GM10248 (cell line): Measurements from ENCODE around the gene OR51I2.

ENCODE experiments used
- CTCF ChIA-PET: fragments of 300-600 bp; sonication (Branson Sonifier 250); formaldehyde crosslinking; extraction: SDS; loops from one replicate; lab custom pipeline; 2021; ENCODE audit warnings: antibody characterized with exemption; lab: Yijun Ruan, JAX
- POLR2A ChIA-PET: fragments of 350-650 bp; sonication (Branson Sonifier 250); formaldehyde crosslinking; extraction: SDS; loops from one replicate; lab custom pipeline; 2020; ENCODE audit warnings: antibody characterized with exemption; lab: Yijun Ruan, JAX
- DNase-seq: peaks from one replicate; pipeline ENCODE4 v3.0.0; 2012; ENCODE audit errors: extremely low spot score
- CTCF ChIP-seq: IDR thresholded peaks from 2 replicates; pipeline ENCODE4 v1.5.1; 2012; ENCODE audit warnings: mild to moderate bottlenecking, low read depth; ENCODE audit errors: extremely low read depth, missing control alignments, control extremely low read depth

OR51I2 gene

GRCh38 chr11:5500393-5500801 lies 51.3 kb downstream of the OR51I2 start:
- no peak for DNase-seq
- TF ChIP-seq CTCF = no peak
- ChIA-PET POLR2A (no interaction called here), CTCF (no interaction called here)

- TF ChIP-seq CTCF = no peak
- CTCF ChIA-PET = interaction anchor here (0.9 kb wide), 1 partner anchor 28 kb away, joined by 4 read pairs; no protein-coding TSS in a partner anchor
- POLR2A ChIA-PET = no interaction called here
- no peak for DNase-seq
Measured at GRCh38 chr11:5504403-5504921, 55.3 kb downstream of the OR51I2 start.

- no peak for DNase-seq
- POLR2A ChIA-PET = no interaction called here
- no peak for TF ChIP-seq CTCF
- CTCF ChIA-PET = interaction anchor here (0.9 kb wide), 1 partner anchor 12 kb away, joined by 3 read pairs; no protein-coding TSS in a partner anchor
Measured at GRCh38 chr11:5505363-5506048, 56.4 kb downstream of the OR51I2 start.
